Left lung (tissue), 10 donors: ENCODE results near the gene ST7L. TPM values are rescaled to one million over a fixed set of nuclear protein-coding genes. Genes with fewer than 3 reads are reported as not detected.

Experiments used
- ATAC-seq: fragments of 200-7000 bp; cut with Tn5 transposase; one replicate; pipeline ENCODE4 v1.9.1; 2020; ENCODE audit warnings: moderate library complexity
- DNase-seq, 4 donors: peaks; one replicate each; pipeline ENCODE4 v3.0.0-alpha.2; 2013 to 2020
- H3K27ac ChIP-seq, 2 donors: fragments of 200-600 bp; sonication (generic) in 1 of 2; one replicate each; pipeline versions ENCODE4 v1.5.0 to v1.8.0; 2020 to 2021
- H3K27me3 ChIP-seq, 2 donors: fragments of 200-600 bp; sonication (generic) in 1 of 2; one replicate each; pipeline versions ENCODE4 v1.5.0 to v1.8.0; 2020 to 2021
- H3K36me3 ChIP-seq, 2 donors: fragments of 200-600 bp; sonication (generic) in 1 of 2; one replicate each; pipeline versions ENCODE4 v1.5.0 to v1.8.0; 2020 to 2021
- H3K4me1 ChIP-seq, 2 donors: fragments of 200-600 bp; one replicate each; pipeline ENCODE4 v1.8.0; 2021
- H3K4me3 ChIP-seq, 2 donors: fragments of 200-600 bp; sonication (generic) in 1 of 2; one replicate each; pipeline versions ENCODE4 v1.5.0 to v1.8.0; 2020 to 2021; ENCODE audit warnings: mild to moderate bottlenecking in 1 of 2
- H3K9me3 ChIP-seq, 2 donors: fragments of 200-600 bp; sonication (generic) in 1 of 2; one replicate each; pipeline versions ENCODE4 v1.5.0 to v1.8.0; 2020 to 2021
- CTCF ChIP-seq, 2 donors: fragments of 200-600 bp; sonication (generic) in 1 of 2; IDR thresholded peaks; one replicate each; pipeline versions ENCODE4 v1.5.0 to v1.8.0; 2021; ENCODE audit warnings: antibody characterized with exemption in 2 of 2
- intact Hi-C, 2 donors: fragments of 100-400 bp; cut with DNase I; formaldehyde crosslinking; loops; one replicate each; pipeline versions ENCODE4 v1.11.2 to v1.14.2; 2022
- polyA plus RNA-seq, 6 donors: library from polyadenylated mRNA; unstranded; fragments of 120-200 nt; gene quantifications; one replicate each; pipeline ENCODE4 v1.2.1, GENCODE V29; 2013; ENCODE audit not compliant: insufficient read length in 6 of 6
- total RNA-seq, 2 donors: library from RNA; stranded (reverse); fragmentation: NEBNext Ultra II Directional; extraction: Animal tissue kit (Norgen Biotek cat#: 25700); gene quantifications; one replicate each; pipeline ENCODE4 v1.2.1, GENCODE V29; 2021
- donor health status: DM: no; HTN: yes; CAD: no.
- donor health status: DM: no; HTN: no; CAD: no.

The ST7L gene
- total and polyA plus RNA-seq, 8 donors, result 15.9 to 35.2 (median 26.8) TPM

- no peaks in the 10 kb centered on the region for H3K9me3 ChIP-seq
- peak; percentile 90 to 97 (median 95) for DNase-seq
- peaks cover 26 to 60% of the 10 kb centered on the region in 2 donors for H3K4me1 ChIP-seq
- intact Hi-C loops, result loop anchor here in 1 of 2 donors (10.0 kb wide), 3 partner anchors 55 to 115 kb away; partner anchors contain the start of genes MOV10, RHOC and WNT2B
- ATAC-seq, result peak; percentile 97
- peak within 1 kb of the TSS; percentile 86 to 89 for H3K4me3 ChIP-seq
- H3K27me3 ChIP-seq, result no peaks in the 10 kb centered on the region
- TF ChIP-seq CTCF (IDR thresholded peaks at IDR 0.05), result no peak
- H3K27ac ChIP-seq, result peak within 1 kb of the TSS; percentile 98 to 99
- peaks cover 0 to 13% of the 10 kb centered on the region in 2 donors for H3K36me3 ChIP-seq
Measured at GRCh38 chr1:112619518-112620376, 806 bp upstream of the ST7L start, which contains the start of gene CAPZA1. Gene CAPZA1, plus strand, starts transcription at chr1:112619832. Its CDS starts 13 bp downstream, at chr1:112619845.

- ATAC-seq, result peak; percentile 27
Measured at GRCh38 chr1:112618114-112618720, 724 bp downstream of the ST7L start.

GRCh38 chr1:112614460-112615065, 4.4 kb downstream of the ST7L start:
- TF ChIP-seq CTCF (IDR thresholded peaks at IDR 0.05), result peak in 1 of 2 donors; percentile 14
- Histone ChIP-seq H3K4me1 (peaks cover 3 to 18% of the 10 kb centered on the region in 2 donors), H3K4me3 (no peak overlapping the region), H3K9me3 (no peaks in the 10 kb centered on the region), H3K27ac (no peak overlapping the region), H3K27me3 (no peaks in the 10 kb centered on the region), H3K36me3 (peaks cover 0 to 58% of the 10 kb centered on the region in 2 donors)
- no peak for ATAC-seq
- DNase-seq, result no peak
- intact Hi-C loops, result loop anchor here in 1 of 2 donors (10.0 kb wide), 1 partner anchor 110 kb away; the partner anchor contains the start of gene WNT2B

More at GRCh38 chr1:112618114-112618720, 724 bp downstream of the ST7L start:
- Histone ChIP-seq H3K27ac (peak overlapping the region; percentile 98 to 99), H3K27me3 (no peaks in the 10 kb centered on the region), H3K4me1 (peaks cover 26 to 46% of the 10 kb centered on the region in 2 donors), H3K9me3 (no peaks in the 10 kb centered on the region), H3K4me3 (peak overlapping the region; percentile 86 to 89), H3K36me3 (peaks cover 0 to 27% of the 10 kb centered on the region in 2 donors)
- no peak for TF ChIP-seq CTCF (IDR thresholded peaks at IDR 0.05)
- intact Hi-C loops, result loop anchor here in 1 of 2 donors (10.0 kb wide), 1 partner anchor 113 kb away; the partner anchor contains the start of gene WNT2B
- peak in 1 of 4 donors; percentile 8 for DNase-seq

GRCh38 chr1:112605633-112606327, 13.2 kb downstream of the ST7L start:
- Histone ChIP-seq H3K27me3 (no peaks in the 10 kb centered on the region), H3K9me3 (no peaks in the 10 kb centered on the region), H3K36me3 (peaks cover 0 to 82% of the 10 kb centered on the region in 2 donors), H3K4me3 (no peak overlapping the region), H3K27ac (no peak overlapping the region), H3K4me1 (no peaks in the 10 kb centered on the region)
- ATAC-seq (no peak), DNase-seq (no peak)
- no peak for TF ChIP-seq CTCF (IDR thresholded peaks at IDR 0.05)
- intact Hi-C loops, result no loop called here
